ENCODE results near the gene CBX4. TPM values are rescaled to one million over a fixed set of nuclear protein-coding genes. Genes with fewer than 3 reads are reported as not detected.

CBX4 gene
- total and polyA plus RNA-seq, 2 of the 13 experiments (the other 11 are each of a cell fraction or from before 2014, with no cell fraction given) = 25.8 to 50.8 TPM

- TF ChIP-seq, protein P1, sequence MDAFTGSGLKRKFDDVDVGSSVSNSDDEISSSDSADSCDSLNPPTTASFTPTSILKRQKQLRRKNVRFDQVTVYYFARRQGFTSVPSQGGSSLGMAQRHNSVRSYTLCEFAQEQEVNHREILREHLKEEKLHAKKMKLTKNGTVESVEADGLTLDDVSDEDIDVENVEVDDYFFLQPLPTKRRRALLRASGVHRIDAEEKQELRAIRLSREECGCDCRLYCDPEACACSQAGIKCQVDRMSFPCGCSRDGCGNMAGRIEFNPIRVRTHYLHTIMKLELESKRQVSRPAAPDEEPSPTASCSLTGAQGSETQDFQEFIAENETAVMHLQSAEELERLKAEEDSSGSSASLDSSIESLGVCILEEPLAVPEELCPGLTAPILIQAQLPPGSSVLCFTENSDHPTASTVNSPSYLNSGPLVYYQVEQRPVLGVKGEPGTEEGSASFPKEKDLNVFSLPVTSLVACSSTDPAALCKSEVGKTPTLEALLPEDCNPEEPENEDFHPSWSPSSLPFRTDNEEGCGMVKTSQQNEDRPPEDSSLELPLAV (CRISPR knock-in tag; conservative IDR thresholded peaks at IDR 0.05; ENCODE audit: low read depth) = no peak
- TF ChIP-seq ELF4 (CRISPR knock-in tag; IDR thresholded peaks at IDR 0.05; ENCODE audit: borderline replicate concordance) = no peak
- TF ChIP-seq, protein P2, sequence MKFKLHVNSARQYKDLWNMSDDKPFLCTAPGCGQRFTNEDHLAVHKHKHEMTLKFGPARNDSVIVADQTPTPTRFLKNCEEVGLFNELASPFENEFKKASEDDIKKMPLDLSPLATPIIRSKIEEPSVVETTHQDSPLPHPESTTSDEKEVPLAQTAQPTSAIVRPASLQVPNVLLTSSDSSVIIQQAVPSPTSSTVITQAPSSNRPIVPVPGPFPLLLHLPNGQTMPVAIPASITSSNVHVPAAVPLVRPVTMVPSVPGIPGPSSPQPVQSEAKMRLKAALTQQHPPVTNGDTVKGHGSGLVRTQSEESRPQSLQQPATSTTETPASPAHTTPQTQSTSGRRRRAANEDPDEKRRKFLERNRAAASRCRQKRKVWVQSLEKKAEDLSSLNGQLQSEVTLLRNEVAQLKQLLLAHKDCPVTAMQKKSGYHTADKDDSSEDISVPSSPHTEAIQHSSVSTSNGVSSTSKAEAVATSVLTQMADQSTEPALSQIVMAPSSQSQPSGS (CRISPR knock-in tag; IDR thresholded peaks at IDR 0.05) = no peak
- no peak for TF ChIP-seq NFE2L1 (CRISPR knock-in tag; IDR thresholded peaks at IDR 0.05; ENCODE audit: borderline replicate concordance)
- peak; percentile 78; the same call in 1 of the 2 replicates for TF ChIP-seq TFAP4 (IDR thresholded peaks at IDR 0.05; ENCODE audit: borderline replicate concordance, low read depth)
- peak; percentile 74 for TF ChIP-seq HNF4A (CRISPR knock-in tag; IDR thresholded peaks at IDR 0.05)
- no peak for TF ChIP-seq USF2 (IDR thresholded peaks at IDR 0.05; ENCODE audit: low read depth, low read length)
- no peak for TF ChIP-seq USF2 (CRISPR knock-in tag; IDR thresholded peaks at IDR 0.05; ENCODE audit: borderline replicate concordance)
- TF ChIP-seq, protein P3, sequence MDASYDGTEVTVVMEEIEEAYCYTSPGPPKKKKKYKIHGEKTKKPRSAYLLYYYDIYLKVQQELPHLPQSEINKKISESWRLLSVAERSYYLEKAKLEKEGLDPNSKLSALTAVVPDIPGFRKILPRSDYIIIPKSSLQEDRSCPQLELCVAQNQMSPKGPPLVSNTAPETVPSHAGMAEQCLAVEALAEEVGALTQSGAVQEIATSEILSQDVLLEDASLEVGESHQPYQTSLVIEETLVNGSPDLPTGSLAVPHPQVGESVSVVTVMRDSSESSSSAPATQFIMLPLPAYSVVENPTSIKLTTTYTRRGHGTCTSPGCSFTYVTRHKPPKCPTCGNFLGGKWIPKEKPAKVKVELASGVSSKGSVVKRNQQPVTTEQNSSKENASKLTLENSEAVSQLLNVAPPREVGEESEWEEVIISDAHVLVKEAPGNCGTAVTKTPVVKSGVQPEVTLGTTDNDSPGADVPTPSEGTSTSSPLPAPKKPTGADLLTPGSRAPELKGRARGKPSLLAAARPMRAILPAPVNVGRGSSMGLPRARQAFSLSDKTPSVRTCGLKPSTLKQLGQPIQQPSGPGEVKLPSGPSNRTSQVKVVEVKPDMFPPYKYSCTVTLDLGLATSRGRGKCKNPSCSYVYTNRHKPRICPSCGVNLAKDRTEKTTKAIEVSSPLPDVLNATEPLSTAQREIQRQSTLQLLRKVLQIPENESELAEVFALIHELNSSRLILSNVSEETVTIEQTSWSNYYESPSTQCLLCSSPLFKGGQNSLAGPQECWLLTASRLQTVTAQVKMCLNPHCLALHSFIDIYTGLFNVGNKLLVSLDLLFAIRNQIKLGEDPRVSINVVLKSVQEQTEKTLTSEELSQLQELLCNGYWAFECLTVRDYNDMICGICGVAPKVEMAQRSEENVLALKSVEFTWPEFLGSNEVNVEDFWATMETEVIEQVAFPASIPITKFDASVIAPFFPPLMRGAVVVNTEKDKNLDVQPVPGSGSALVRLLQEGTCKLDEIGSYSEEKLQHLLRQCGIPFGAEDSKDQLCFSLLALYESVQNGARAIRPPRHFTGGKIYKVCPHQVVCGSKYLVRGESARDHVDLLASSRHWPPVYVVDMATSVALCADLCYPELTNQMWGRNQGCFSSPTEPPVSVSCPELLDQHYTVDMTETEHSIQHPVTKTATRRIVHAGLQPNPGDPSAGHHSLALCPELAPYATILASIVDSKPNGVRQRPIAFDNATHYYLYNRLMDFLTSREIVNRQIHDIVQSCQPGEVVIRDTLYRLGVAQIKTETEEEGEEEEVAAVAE (CRISPR knock-in tag; IDR thresholded peaks at IDR 0.05; ENCODE audit: borderline replicate concordance) = no peak
- no peak for TF ChIP-seq ZEB1 (IDR thresholded peaks at IDR 0.05; ENCODE audit: insufficient replicate concordance, low read depth)
- TF ChIP-seq ZNF510 (CRISPR knock-in tag; IDR thresholded peaks at IDR 0.05; ENCODE audit: low read depth) = no peak
- TF ChIP-seq, protein P4, sequence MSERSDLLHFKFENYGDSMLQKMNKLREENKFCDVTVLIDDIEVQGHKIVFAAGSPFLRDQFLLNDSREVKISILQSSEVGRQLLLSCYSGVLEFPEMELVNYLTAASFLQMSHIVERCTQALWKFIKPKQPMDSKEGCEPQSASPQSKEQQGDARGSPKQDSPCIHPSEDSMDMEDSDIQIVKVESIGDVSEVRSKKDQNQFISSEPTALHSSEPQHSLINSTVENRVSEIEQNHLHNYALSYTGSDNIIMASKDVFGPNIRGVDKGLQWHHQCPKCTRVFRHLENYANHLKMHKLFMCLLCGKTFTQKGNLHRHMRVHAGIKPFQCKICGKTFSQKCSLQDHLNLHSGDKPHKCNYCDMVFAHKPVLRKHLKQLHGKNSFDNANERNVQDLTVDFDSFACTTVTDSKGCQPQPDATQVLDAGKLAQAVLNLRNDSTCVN (CRISPR knock-in tag; IDR thresholded peaks at IDR 0.05; ENCODE audit: borderline replicate concordance) = 0 out of 2 replicates have a peak, but pooled peaks have one; percentile 30
- TF ChIP-seq GZF1 (CRISPR knock-in tag; IDR thresholded peaks at IDR 0.05) = no peak; the same call in 1 of the 2 replicates
Observed at GRCh38 chr17:79832218-79833109, 6.8 kb downstream of the CBX4 start (continued).
